ENCODE data around the gene SPECC1L.
"Not testable (repeated sequence)": the region's sequence is repeated elsewhere in the genome, so short reads cannot be mapped to it uniquely, and the experiment has no call there.

The SPECC1L gene

DNA sequence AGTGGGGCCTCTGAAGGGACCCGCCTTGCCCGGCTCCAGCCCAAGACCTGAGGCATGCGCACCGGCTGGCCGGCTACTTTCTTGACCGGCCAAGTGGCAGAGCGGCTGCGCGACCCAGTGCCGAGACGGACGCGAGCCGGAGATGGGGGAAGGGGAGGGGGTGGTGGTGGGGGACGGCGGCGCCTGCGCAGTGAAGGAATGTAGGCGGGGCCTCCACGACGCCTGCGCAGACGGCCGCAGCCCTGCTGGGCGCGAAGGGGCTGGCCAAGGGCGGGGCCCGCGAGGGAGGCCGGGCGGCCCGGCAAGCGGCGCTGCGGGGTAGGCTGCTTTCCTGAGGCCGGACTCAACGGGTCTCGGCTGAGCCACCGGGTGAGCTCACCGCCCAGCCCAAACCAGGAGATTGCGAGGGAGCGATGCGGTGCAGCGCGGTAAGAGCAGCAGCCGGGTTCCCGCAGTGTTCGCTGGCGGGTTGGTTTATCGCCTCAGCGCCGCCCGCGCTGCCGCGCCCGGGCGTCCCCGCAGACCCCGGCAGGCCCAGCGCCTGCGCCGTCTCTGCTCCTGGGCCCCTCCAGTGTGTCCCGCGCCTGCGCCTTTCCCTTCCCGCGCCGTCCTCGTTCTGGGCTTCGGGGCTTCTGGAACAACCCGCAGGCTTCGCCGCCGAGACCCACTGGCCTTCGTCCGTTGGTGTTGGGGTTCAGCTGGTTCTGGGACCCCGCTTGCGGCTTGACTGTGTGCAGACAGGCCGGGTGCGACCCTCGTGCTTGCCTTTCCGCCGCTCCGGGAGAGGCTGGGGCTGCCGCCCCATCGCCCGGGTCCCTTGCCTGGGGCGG, at the start of gene SPECC1L:
SPECC1L (plus strand) TSS at position 276 of the 830 bp plus-strand sequence. CDS start 31,401 bp downstream, outside the sequence.
- DNase-seq (ENCODE audit: low read depth) = peak; percentile 85

DNA sequence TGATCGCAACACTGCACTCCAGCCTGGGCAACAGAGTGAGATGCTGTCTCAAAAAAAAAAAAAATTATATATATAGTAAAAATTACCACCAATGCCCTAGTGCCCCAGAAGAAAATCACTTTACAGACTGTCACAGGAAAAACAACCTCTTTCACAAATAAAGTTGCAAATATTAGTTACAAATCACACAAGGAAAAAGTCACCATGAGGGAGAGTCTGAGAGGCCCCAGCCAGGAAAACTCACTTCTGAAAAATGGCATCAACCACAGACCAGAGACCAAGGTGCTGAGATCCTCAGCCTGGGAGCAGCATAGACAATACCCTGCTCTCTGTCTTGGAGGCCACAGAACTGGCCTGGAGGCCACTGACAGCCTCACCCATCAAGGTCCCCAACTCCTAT, 46.2 kb upstream of the SPECC1L start:
- DNase-seq (ENCODE audit: low read depth) = no peak

DNA sequence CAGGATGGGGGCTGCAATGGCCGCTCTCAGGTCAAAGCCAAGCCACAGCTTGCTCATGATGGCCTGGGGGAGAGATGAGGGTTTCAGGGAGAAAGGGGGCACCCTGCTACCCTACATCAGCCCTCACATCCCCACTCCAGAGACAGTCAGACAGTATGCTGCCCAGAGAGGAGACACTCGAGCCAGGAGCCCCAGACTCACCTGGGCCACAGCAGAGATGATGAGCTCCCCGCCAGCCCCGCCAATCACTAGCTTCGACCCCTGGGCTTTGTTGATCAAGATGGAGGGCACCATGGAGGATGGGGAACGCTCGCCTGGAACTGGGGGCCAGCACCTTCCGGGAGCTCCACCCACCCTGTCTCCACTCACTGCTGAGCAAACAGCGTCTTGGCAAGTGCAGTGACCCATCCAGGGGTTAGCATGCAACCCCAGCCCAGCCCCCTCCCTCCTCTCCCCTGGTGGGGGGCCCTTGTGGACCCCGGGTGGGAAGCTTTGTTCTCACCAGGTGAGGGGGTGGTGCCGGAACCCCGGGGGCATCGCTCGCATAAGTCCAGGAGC, 45.5 kb upstream of the SPECC1L start:
- no peak for DNase-seq (ENCODE audit: low read depth)

- DNase-seq (ENCODE audit: low read depth) = no peak
Observed at GRCh38 chr22:24225951-24226350, 44.7 kb upstream of the SPECC1L start.

GRCh38 chr22:24230911-24231656, 39.5 kb upstream of the SPECC1L start:
- DNase-seq (ENCODE audit: low read depth) = no peak

DNA sequence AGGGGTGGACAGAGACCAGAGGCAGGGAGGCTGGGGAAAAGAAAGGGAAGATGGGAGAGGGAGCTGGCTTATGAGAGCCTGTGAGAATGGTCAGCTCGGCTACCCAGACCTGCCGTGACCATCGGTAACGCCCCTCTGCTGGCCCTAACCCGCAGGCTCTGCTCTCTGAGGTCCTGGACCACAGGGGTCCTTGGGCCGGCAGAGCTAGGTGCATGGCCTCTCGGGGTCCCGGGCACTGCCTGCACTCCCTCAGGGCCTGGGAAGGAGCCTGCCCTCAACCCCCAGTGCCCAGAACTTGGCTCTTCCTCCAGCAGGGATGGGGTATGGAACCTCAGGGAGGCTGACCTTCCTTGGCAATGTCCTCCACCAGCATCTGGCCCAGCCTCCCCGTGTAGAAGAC, 38.9 kb upstream of the SPECC1L start:
- no peak for DNase-seq (ENCODE audit: low read depth)

DNA sequence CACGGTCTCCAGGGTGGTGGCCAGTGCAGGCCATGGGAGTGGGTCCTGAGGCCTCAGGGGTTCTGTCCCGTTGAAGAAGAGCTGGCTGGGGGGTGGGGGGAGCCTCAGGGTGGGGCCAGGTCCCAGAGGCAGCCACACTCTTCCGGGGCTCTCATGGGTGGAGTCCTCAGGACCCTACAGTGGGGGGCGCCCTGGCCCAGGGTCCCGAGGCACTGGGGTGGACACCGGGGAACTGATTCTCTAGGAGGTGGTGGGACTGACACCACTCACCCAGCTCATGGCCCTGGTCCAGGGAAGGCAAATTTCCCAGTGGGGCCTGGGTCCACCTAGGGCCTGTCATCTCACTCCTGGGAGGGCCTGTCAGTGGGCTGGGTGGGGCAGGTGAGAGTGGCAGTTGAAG, 38.5 kb upstream of the SPECC1L start:
- no peak for DNase-seq (ENCODE audit: low read depth)

DNA sequence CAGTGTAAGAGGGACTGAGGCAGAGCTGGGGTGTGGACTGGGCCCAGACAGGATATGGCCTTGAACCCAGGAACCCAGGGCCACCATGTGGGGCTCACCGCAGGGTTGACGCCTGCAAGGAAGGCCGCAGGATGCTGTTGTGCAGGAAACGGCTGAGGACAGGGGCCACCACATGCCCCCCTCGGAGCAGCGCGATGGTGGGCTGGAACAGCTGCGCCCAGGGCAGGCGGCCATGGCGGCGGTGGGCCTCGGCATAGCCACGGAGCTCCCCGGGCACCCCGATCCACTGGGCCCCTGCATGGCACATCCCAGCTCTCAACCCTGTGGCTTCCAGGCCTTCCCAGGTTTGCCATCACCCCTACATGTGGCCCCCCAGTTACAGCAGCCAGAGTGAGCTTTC, 37.9 kb upstream of the SPECC1L start:
- DNase-seq (ENCODE audit: low read depth) = no peak

DNA sequence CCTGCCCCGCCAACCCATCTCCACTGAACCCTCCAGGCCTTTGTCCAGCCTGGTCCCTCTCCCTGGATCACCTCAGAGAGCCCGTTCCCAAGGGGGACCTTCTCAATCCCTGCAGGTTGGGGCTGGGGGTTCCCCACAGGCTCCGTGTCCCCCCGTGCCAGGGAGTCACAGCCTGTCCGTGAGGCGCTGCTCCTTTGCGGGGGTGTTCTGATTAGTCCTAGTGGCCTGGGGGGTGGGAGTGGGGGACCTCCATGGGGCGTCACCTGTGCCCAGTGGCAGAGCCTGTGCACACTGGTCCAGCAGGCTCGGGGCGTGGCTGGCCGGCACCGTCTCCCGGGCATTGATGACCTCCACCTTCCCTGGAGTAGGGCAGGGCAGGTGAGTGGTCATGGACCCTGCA, 37.4 kb upstream of the SPECC1L start:
- DNase-seq (ENCODE audit: low read depth) = no peak

DNA sequence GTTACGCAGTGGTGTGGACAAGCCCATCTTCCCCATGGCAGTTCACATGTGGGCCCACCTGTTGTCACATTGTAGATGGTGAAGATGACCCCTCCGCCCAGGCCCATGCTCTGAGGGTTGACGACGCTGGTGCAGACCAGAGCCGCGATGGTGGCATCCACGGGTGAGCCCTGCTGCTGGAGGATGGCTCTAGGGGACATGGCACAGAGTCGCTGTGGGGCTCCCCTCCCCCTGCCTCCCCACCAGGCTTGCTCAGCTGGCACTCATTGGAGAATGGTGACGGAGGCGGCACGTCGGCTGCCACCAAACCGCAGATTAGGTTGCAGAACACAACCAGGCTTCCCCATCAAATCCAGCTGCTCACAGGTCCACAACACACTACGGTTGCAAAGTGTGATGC, 36.8 kb upstream of the SPECC1L start:
- no peak for DNase-seq (ENCODE audit: low read depth)

DNA sequence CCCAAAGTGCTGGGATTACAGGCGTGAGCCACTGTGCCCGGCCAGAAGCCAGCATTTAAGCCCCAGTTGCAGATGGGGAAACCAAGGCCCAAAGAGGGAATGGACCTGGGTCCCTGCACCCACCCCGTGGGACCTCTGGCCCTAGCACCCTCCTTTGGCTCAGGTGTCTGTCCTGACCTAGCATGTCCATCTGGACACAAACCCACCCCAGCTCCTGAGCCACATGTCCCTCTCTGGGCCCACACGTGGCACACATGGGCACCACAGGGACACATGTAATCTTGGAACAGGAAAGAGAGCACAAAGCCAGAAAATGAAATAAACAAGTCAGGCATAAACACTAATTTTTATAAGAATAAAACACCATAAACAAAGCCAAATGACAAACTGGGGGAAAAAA, 35.3 kb upstream of the SPECC1L start:
- DNase-seq (ENCODE audit: low read depth) = no peak

- no peak for DNase-seq (ENCODE audit: low read depth)
Observed at GRCh38 chr22:24236656-24237055, 34.0 kb upstream of the SPECC1L start.

GRCh38 chr22:24238101-24238694, 32.4 kb upstream of the SPECC1L start:
- DNase-seq (ENCODE audit: low read depth) = not testable (repeated sequence)

DNA sequence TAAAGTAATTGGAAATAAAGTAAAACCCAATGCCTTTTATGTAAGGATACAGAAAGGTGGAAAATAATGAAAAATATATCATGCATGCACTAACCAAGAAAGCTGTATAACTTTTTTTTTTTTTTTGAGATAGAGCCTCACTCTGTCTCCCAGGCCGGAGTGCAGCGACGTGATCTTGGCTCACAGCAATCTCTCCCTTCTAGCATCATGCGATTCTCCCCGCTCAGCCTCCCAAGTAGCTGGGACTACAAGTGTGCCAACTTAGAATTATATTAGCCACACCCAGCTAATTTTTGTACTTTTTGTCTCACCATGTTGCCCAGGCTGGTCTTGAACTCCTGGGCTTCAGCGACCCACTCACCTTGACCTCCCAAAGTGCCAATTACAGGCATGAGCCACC, 30.2 kb upstream of the SPECC1L start:
- no peak for DNase-seq (ENCODE audit: low read depth)

DNA sequence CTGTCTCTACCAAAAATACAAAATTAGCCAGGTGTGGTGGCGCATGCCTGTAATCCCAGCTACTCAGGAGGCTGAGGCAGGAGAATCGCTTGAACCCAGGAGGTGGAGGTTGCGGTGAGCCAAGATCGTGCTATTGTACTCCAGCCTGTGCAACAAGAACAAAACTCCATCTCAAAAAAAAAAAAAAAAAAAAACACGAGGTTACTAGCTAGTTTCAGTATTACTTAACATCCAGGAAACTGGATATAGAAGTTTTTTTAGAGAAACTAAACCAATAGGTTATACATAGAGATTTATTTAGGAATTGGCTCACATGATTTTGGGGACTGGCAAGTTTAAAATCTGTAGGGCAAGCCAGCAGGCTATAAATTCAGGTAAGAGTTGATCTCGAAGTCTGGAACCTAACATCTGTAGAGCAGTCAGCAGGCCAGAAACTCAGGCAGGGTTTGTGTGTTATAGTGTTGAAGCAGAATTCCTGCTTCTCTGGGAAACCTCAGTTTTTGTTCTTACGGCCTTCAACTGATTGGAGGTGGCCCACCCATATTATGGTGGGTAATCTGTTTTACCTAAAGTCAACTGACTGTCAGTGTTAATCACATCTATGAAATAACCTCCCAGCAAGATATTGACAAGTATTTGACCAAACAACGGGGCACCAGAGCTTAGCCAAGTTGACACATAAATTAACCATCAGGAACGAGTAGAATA, 29.5 kb upstream of the SPECC1L start:
- DNase-seq (ENCODE audit: low read depth) = not testable (repeated sequence)

DNA sequence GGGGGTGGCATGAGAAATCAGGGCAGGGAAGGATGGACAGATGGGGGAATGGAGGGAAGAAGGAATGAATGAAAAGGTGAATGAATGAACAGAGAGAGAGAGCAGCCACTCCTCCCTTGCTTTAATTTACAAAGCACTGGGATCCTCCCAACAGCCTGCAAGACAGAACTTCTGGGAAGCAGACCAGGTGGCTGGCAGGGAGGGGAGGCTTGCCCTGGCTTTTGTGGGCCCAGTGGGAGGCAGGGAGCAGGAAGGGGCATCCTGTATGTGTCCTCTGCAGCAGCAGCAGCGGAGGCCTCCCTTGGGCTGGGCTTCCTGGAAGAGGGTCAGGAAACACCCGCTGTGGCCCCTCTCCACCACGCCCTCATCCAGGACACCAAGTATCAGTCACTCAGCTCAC, 27.2 kb upstream of the SPECC1L start:
- DNase-seq (ENCODE audit: low read depth) = not testable (repeated sequence)

DNA sequence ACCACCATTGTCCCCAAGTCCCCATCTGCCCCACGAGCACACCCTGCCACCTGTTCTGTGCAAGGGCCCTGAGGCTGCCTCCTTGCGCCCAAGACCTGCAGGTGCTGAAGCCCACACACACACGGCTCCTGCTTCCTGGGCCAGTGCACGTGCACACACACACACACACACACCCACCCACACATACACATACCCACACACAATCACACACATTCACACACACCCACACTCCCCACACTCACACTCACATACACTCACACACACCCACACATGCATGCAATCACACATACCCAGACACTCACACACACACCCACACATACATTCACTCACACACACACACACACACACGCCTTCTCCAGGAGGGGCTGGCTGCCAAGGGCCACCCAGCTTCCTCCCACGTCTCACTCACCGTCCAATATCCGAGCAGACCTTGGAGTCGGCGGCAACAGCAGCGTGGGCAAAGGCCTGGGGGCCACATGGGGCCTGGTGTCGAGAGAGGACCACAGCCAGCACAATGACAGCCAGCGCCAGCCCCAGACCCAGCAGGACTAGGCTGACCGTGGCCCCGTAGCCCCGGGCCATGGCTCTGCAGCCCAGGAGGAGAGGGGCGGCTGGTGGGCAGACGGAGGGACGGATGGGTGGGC, 26.4 kb upstream of the SPECC1L start:
- no peak for DNase-seq (ENCODE audit: low read depth)

- not testable (repeated sequence) for DNase-seq (ENCODE audit: low read depth)
Observed at GRCh38 chr22:24245030-24245431, 25.6 kb upstream of the SPECC1L start, which contains the start of gene GGT5. Gene GGT5 (minus strand): TSS chr22:24245082. CDS start chr22:24244725, 357 bp downstream.

- DNase-seq (ENCODE audit: low read depth) = not testable (repeated sequence)
Observed at GRCh38 chr22:24245584-24246561, 24.8 kb upstream of the SPECC1L start.

DNA sequence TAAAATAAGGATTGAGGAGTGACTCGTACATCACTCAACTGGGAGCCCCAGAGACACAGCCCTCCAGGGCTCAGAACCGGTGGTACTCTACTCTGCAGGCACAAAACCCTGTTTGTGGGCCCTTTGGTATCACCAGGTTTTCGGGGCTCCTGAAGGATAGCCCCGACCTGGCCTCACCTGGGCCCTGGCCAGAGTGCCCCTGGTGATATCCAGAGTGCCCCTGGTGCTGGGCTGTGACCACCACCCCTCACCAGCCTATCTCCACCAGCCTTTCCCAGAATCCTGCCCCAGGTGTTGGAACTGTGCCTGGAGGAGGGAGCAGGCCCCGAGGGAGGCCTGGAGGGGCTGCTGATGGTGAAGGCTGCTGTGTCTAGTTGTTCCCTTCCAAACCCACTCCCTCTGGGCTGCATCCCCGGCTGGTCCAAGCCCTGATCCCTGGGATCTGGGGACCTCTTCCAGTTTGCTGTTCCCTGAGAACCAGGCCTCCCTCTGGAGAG, 23.6 kb upstream of the SPECC1L start:
- DNase-seq (ENCODE audit: low read depth) = no peak
